PC-9 (cell line): ENCODE results near the gene DGLUCY.

Experiments used
- EZH2 ChIP-seq: fragments of 200-600 bp; sonication (generic); IDR thresholded peaks from 2 replicates; pipeline ENCODE4 v1.8.0; 2017; ENCODE audit warnings: antibody characterized with exemption, low read depth
- TF ChIP-seq, protein P1 (sequence below): fragments of 200-600 bp; sonication (generic); conservative IDR thresholded peaks from 2 replicates; pipeline ENCODE4 v1.6.1; 2017; ENCODE audit warnings: mixed run types, antibody characterized with exemption, mild to moderate bottlenecking, moderate library complexity

- TF ChIP-seq, protein P1, sequence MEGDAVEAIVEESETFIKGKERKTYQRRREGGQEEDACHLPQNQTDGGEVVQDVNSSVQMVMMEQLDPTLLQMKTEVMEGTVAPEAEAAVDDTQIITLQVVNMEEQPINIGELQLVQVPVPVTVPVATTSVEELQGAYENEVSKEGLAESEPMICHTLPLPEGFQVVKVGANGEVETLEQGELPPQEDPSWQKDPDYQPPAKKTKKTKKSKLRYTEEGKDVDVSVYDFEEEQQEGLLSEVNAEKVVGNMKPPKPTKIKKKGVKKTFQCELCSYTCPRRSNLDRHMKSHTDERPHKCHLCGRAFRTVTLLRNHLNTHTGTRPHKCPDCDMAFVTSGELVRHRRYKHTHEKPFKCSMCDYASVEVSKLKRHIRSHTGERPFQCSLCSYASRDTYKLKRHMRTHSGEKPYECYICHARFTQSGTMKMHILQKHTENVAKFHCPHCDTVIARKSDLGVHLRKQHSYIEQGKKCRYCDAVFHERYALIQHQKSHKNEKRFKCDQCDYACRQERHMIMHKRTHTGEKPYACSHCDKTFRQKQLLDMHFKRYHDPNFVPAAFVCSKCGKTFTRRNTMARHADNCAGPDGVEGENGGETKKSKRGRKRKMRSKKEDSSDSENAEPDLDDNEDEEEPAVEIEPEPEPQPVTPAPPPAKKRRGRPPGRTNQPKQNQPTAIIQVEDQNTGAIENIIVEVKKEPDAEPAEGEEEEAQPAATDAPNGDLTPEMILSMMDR: no peak
- TF ChIP-seq EZH2: no peak
Measured at GRCh38 chr14:91144425-91145145, 30.7 kb downstream of the DGLUCY start.
